ENCODE measurements around the gene GNAS-AS1.

GNAS-AS1 gene

GRCh38 chr20:58774667-58775263 lies 75.9 kb downstream of the GNAS-AS1 start:
- DNase-seq, result no peak

GRCh38 chr20:58774214-58774613 lies 76.5 kb downstream of the GNAS-AS1 start:
- DNase-seq, result no peak

GRCh38 chr20:58772786-58773185 lies 77.9 kb downstream of the GNAS-AS1 start:
- DNase-seq, result no peak

Data from left hindlimb (tissue), 1 donor.